Upper lobe of left lung (tissue), 6 donors: ENCODE results near the gene PTPRJ. TPM values are rescaled to one million over a fixed set of nuclear protein-coding genes. Genes with fewer than 3 reads are reported as not detected.

Experiments used
- ATAC-seq, 2 donors: fragments of 200-7000 bp; cut with Tn5 transposase; one replicate each; pipeline ENCODE4 v1.9.1; 2022; ENCODE audit warnings: mild to moderate bottlenecking in 2 of 2, moderate library complexity in 2 of 2; ENCODE audit not compliant: low FRiP score in 2 of 2
- DNase-seq, 2 donors: peaks; one replicate each; pipeline ENCODE4 v3.0.0-alpha.2; 2019 to 2020
- H3K27ac ChIP-seq, 4 donors: fragments of 200-600 bp; sonication (generic); one replicate each; pipeline ENCODE4 v1.5.1; 2016 to 2019
- H3K27me3 ChIP-seq, 4 donors: fragments of 200-600 bp; sonication (generic); one replicate each; pipeline ENCODE4 v1.5.1; 2017 to 2019
- H3K36me3 ChIP-seq, 4 donors: fragments of 200-600 bp; sonication (generic); one replicate each; pipeline ENCODE4 v1.5.1; 2016 to 2019
- H3K4me1 ChIP-seq, 4 donors: fragments of 200-600 bp; sonication (generic); one replicate each; pipeline ENCODE4 v1.5.1; 2018 to 2019
- H3K4me3 ChIP-seq, 4 donors: fragments of 200-600 bp; sonication (generic); one replicate each; pipeline ENCODE4 v1.5.1; 2017 to 2019; ENCODE audit warnings: mild to moderate bottlenecking in 2 of 4, moderate library complexity in 1 of 4
- H3K9me3 ChIP-seq, 4 donors: fragments of 200-600 bp; sonication (generic); one replicate each; pipeline ENCODE4 v1.5.1; 2018 to 2019
- CTCF ChIP-seq, 6 experiments: fragments of 450-650 bp in 4 of 6; fragments of 200-600 bp in 2 of 6; sonication (generic) in 2 of 6; IDR thresholded peaks; one replicate each; pipeline ENCODE4 v1.5.1; 2016 to 2019; ENCODE audit warnings: antibody characterized with exemption in 6 of 6
- EP300 ChIP-seq, 4 donors: sonication (generic); formaldehyde crosslinking; IDR thresholded peaks; one replicate each; pipeline ENCODE4 v1.5.1; 2017; ENCODE audit warnings: antibody characterized with exemption in 4 of 4, control low read depth in 2 of 4
- POLR2A ChIP-seq, 4 donors: fragments of 450-650 bp; IDR thresholded peaks; one replicate each; pipeline ENCODE4 v1.5.1; 2016 to 2017; ENCODE audit warnings: antibody characterized with exemption in 4 of 4, mild to moderate bottlenecking in 2 of 4
- POLR2AphosphoS5 ChIP-seq, 2 donors: sonication (generic); formaldehyde crosslinking; IDR thresholded peaks; one replicate each; pipeline ENCODE4 v1.5.1; 2017; ENCODE audit warnings: antibody characterized with exemption in 2 of 2
- WGBS, 2 donors: methylation state at CpG; one replicate each; pipeline ENCODE4 v1.1.5; 2017 to 2018; 5-methylcytosine and 5-hydroxymethylcytosine counted together
- total RNA-seq, 6 donors: library from RNA; depleted of rRNA in 4 of 6; stranded (reverse); fragments of >200 nt in 4 of 6; gene quantifications; one replicate each; pipeline versions ENCODE4 v1.1.0 to v1.2.1, GENCODE V29; 2016 to 2021
- donor health status: DM: no; HTN: no; CAD: no; lungs with moderate emphysema.
- donor health status: DM: no; HTN: yes; CAD: no; lungs with severe emphysema.

Gene PTPRJ
- total RNA-seq, 6 donors from 2014 or later: 17.9 to 50.4 (median 32.9) TPM

DNA sequence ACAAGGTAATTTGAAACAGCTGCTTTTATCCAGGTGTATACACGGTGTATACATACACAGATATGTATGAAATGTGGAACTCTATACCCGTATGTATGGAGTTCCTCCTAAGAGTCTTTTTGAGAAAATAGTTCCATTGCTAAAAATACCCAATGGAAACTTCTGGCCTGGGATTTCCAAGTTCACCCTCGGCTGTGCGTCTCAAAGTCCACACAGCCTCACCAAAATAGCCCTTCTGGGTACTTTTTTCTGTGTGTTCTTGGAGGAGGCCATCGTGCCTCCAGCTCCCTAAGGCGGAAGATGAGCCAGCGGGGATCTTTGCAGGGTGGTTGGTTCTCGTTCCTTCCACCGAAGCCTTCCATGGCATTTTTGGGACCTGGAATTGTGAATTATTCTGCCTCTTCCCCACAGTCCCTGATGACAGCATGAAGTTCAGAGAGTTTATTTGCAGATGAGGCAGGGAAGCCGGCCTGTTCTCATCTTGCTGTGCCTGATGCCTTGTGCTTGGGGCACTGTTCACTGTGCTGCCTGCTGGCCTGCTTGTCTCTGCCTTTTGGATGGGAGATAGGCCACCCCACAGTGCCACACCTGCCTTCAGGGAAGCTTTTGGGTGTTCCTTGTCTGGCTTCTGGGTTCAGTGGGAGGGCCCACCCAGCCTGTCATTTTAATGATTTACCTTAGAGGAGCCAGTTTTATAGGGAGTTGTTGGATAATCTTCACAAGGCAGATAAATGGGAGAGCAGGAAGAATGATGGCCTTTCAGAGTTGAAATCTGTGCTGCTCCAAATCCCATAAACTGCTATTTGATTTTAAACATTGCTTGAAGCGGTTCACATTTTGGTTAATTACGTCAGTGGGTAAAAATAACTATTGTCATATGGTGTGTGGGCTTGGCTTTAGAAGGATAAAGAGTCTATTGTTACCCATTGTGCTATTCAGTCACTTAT is 123.5 kb downstream of the PTPRJ start:
- ATAC-seq (no peak), DNase-seq (no peak)
- Histone ChIP-seq H3K27ac (no peak overlapping the region), H3K36me3 (no peaks in the 10 kb centered on the region), H3K4me1 (peaks cover 0 to 17% (median 7%) of the 10 kb centered on the region in 4 donors), H3K4me3 (no peak overlapping the region), H3K27me3 (no peaks in the 10 kb centered on the region), H3K9me3 (no peaks in the 10 kb centered on the region)
- TF ChIP-seq CTCF (IDR thresholded peaks at IDR 0.05): no peak
- no peak for TF ChIP-seq POLR2AphosphoS5 (IDR thresholded peaks at IDR 0.05)
- TF ChIP-seq POLR2A (IDR thresholded peaks at IDR 0.05): no peak
- TF ChIP-seq EP300 (IDR thresholded peaks at IDR 0.05): no peak
- 86 to 87% methylated on average over 12 of the region's 12 CpGs for WGBS, 2 donors

- no peaks in the 10 kb centered on the region for H3K36me3 ChIP-seq
- ATAC-seq (no peak), DNase-seq (no peak)
- H3K4me3 ChIP-seq: no peak overlapping the region
- H3K27me3 ChIP-seq: no peaks in the 10 kb centered on the region
- no peak overlapping the region for H3K27ac ChIP-seq
- peaks cover 6 to 24% (median 13%) of the 10 kb centered on the region in 4 donors for H3K4me1 ChIP-seq
- no peak for TF ChIP-seq CTCF (IDR thresholded peaks at IDR 0.05)
- no peak for TF ChIP-seq EP300 (IDR thresholded peaks at IDR 0.05)
- no peak for TF ChIP-seq POLR2AphosphoS5 (IDR thresholded peaks at IDR 0.05)
- TF ChIP-seq POLR2A (IDR thresholded peaks at IDR 0.05): no peak
- no peaks in the 10 kb centered on the region for H3K9me3 ChIP-seq
- WGBS, 2 donors: 88 to 98% methylated on average over 3 of the region's 3 CpGs
Observed at GRCh38 chr11:48104568-48104924, 124.2 kb downstream of the PTPRJ start.

GRCh38 chr11:48105096-48105990 is 125.0 kb downstream of the PTPRJ start:
- no peaks in the 10 kb centered on the region for H3K9me3 ChIP-seq
- peaks cover 14 to 32% (median 20%) of the 10 kb centered on the region in 4 donors for H3K4me1 ChIP-seq
- no peak overlapping the region for H3K4me3 ChIP-seq
- no peaks in the 10 kb centered on the region for H3K27me3 ChIP-seq
- ATAC-seq (no peak), DNase-seq (no peak)
- no peaks in the 10 kb centered on the region for H3K36me3 ChIP-seq
- TF ChIP-seq POLR2A (IDR thresholded peaks at IDR 0.05): no peak
- H3K27ac ChIP-seq: no peak overlapping the region
- WGBS, 2 donors: 94 to 96% methylated on average over 9 to 10 of the region's 10 CpGs

GRCh38 chr11:48106166-48106565 is 125.8 kb downstream of the PTPRJ start:
- whole genome bisulfite sequencing, 2 donors: 64 to 70% methylated on average over 6 of the region's 6 CpGs
- ATAC-seq (no peak), DNase-seq (no peak)
- H3K4me3 ChIP-seq: no peak overlapping the region
- H3K27ac ChIP-seq: no peak overlapping the region
- no peaks in the 10 kb centered on the region for H3K9me3 ChIP-seq
- no peaks in the 10 kb centered on the region for H3K36me3 ChIP-seq
- H3K4me1 ChIP-seq: peaks cover 14 to 32% (median 20%) of the 10 kb centered on the region in 4 donors
- H3K27me3 ChIP-seq: no peaks in the 10 kb centered on the region
- TF ChIP-seq EP300 (IDR thresholded peaks at IDR 0.05) (no peak), POLR2AphosphoS5 (IDR thresholded peaks at IDR 0.05) (no peak), POLR2A (IDR thresholded peaks at IDR 0.05) (no peak), CTCF (IDR thresholded peaks at IDR 0.05) (no peak)

GRCh38 chr11:48107188-48107704 is 126.9 kb downstream of the PTPRJ start:
- H3K4me1 ChIP-seq: peaks cover 14 to 25% (median 20%) of the 10 kb centered on the region in 4 donors
- no peak for ATAC-seq
- no peak overlapping the region for H3K4me3 ChIP-seq
- TF ChIP-seq POLR2A (IDR thresholded peaks at IDR 0.05) (no peak), CTCF (IDR thresholded peaks at IDR 0.05) (no peak), POLR2AphosphoS5 (IDR thresholded peaks at IDR 0.05) (no peak), EP300 (IDR thresholded peaks at IDR 0.05) (no peak)
- H3K27ac ChIP-seq: no peak overlapping the region
- WGBS, 2 donors: 69 to 72% methylated on average over 6 to 7 of the region's 7 CpGs
- no peaks in the 10 kb centered on the region for H3K27me3 ChIP-seq
- H3K9me3 ChIP-seq: no peaks in the 10 kb centered on the region
- no peaks in the 10 kb centered on the region for H3K36me3 ChIP-seq
- DNase-seq: peak in 1 of 2 donors; percentile 34
